IPS-18c (cell line): ENCODE results near the gene FAN1.
"Not testable (repeated sequence)": the region's sequence is repeated elsewhere in the genome, so short reads cannot be mapped to it uniquely, and the experiment has no call there.

Experiments
- H3K4me3 ChIP-seq: 2 replicates; pipeline ENCODE4 v1.7.0; 2013; ENCODE audit warnings: low read depth, mild to moderate bottlenecking, low read length, moderate library complexity; ENCODE audit not compliant: insufficient read depth
- H3K9me3 ChIP-seq: one replicate; pipeline ENCODE4 v1.6.1; 2013; ENCODE audit warnings: mild to moderate bottlenecking, low read length, moderate library complexity; ENCODE audit not compliant: control insufficient read depth, insufficient read depth

FAN1 gene

DNA sequence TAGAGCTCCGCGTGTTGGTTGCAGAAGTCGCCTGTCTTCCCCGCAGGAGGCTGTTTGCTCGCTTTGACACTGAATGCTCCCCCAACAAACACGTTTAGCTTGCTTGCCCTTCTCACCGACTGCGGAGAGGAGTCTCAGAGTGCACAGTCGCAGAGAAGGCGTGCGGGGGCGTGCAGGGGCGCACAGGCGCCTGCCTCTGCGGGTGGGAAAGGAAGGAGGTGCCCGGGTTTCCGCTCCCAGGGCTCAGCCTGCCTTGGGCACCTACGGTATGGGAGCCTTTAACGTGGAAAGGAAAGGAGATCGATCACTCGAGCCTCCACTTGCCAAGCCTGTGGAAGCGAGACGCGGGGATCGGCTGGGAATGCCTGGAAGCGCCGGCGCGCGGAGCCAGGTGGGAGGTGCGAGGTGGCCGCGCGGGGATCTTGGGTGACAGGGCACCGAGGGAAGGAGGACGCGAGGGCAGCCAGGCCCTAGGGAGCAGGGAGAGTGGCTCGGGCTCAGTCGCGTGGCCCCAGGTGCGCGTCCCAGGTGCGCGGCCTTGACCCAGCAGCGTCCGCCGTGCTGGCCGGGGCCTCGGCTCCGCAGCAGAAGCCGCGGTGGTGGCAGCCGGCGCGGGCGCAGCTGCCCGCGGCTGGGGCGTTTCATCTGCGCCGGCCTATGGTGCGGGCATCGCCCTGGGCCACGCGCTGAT is at the start of gene FAN1:
Gene FAN1, plus strand, starts transcription at position 419 of the 691 bp plus-strand sequence. CDS start 749 bp downstream, outside the sequence.
- Histone ChIP-seq H3K4me3 (peak within 1 kb of the TSS; percentile 58), H3K9me3 (no peaks in the 10 kb centered on the region)

DNA sequence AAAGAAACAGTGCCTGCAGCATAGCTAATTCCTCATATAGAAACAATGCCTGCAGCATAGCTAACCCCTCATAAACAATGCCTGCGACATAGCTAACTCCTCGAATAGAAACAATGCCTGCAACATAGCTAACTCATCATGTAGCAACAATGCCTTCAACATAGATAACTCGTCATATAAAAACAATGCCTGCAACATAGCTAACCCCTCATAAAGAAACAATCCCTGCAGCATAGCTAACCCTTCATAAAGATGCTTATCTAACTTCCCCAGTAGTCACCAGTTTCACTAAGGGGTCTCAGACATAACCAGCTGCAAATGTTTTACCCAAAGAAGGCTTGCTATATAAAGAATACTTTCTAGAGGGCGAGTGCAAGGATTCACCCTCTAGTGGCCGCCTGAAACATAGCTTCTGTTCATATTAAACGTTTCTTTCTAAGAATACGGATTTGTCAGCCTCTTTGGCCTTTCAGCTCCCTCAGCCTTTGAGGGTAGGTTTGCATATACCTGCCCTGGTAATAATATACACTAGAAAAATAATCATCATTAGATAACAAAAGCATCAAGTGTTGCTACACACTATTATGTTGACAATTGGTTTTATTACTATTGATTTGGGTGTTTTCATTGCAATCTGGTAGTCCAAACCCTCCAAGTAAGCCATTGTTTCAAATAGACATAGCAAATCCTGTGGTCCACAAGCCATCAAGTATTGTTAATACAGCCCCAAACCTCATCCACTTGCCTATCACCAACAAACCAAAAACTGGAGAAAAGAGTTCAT is 44.4 kb upstream of the FAN1 start:
- no peaks in the 10 kb centered on the region for H3K9me3 ChIP-seq
- no peak overlapping the region for H3K4me3 ChIP-seq

DNA sequence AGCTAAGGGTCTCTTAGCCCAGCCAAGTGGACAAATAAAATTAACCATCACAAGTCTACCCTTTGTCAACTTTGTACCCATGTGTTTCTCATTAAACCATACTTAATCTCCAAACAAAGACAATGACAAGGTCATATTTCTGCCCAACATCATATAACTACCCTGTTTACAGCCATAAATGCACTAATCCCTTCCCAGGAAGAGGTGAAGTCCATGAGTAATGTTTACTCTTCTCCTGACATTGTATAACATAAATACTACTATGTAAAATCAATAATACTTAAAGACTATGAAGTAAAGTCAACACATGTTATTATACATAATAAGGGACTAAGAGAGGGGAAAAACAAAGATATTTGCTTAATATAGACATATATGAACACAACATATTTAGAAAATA is 38.5 kb upstream of the FAN1 start:
- no peaks in the 10 kb centered on the region for H3K9me3 ChIP-seq
- H3K4me3 ChIP-seq, result no peak overlapping the region

DNA sequence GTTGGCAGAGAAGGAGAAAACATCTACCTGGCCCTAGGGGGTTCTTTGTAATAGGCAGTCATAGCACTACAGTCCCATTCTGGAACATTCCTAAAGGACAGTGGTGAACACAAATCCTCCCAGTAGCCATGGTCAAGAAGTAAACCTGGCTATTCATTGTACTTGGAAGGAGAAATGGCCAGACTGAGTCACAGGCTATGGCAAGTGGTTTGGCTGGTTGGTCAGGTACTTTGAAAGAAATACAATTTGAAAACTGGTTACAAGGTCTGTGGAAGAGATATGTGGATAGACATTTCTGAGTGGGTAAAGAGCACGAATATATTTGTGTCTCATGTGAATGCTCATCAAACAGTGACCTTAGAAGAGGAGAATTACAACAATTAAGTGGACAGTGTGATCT is 33.0 kb upstream of the FAN1 start:
- H3K4me3 ChIP-seq, result no peak overlapping the region

DNA sequence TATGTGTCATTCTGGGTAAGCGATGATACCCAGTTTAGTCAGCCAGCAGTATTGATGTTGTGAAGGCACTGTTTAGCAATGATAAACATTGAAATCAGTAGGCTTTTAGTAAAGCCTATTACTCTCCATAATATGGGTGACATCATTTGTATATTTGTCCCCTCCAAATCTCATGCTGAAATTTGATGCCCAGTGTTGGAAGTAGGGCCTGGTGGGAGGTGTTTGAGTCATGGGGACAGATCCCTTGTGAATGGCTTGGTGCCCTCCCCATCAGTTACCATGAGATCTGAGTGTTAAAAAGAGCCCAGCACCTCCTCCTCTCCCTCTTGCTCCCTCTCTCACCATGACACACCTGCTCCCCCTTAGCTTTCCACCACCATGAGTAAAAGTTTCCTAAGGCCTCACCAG is 31.4 kb upstream of the FAN1 start:
- Histone ChIP-seq H3K4me3 (no peak overlapping the region), H3K9me3 (no peaks in the 10 kb centered on the region)

More for the DNA sequence above, 33.0 kb upstream of the FAN1 start:
- H3K9me3 ChIP-seq, result no peaks in the 10 kb centered on the region

DNA sequence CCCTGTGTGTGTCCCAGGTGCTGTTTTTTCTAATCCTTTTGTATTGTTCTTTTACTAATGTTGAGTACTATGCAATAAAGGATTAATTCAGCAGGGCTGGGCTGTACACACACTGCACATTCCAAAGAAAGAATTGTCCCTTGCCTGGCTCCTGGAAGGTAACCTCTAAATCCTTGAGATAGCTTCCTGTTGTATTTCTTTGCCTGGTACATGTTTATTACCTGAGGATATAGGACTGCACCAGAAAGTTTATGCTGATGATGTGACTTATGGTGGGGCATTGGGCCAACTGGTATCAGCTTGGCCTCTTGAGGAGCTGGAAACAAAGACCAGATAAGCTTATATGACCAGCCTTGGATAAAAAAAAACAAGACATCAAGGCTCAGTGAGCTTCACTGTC is 26.6 kb upstream of the FAN1 start:
- Histone ChIP-seq H3K4me3 (no peak overlapping the region), H3K9me3 (no peaks in the 10 kb centered on the region)

DNA sequence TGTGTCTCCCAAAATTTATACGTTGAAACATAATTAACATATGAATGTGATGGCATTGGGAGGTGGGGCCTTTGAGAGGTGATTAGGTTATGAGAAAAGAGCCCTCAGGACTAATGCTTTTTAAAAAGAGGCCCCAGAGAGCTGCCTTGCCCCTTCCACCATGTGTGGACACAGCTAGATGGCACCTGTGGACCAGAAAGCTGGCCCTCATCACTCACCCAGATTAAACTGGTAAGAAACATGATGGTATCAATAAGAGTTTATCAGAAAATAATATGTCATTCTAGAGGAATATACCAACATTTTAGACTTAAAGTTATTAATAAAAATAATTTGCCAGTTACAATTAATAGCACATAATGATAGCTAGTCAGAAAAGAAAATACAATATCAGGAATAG is 25.2 kb upstream of the FAN1 start:
- no peak overlapping the region for H3K4me3 ChIP-seq
- no peaks in the 10 kb centered on the region for H3K9me3 ChIP-seq

DNA sequence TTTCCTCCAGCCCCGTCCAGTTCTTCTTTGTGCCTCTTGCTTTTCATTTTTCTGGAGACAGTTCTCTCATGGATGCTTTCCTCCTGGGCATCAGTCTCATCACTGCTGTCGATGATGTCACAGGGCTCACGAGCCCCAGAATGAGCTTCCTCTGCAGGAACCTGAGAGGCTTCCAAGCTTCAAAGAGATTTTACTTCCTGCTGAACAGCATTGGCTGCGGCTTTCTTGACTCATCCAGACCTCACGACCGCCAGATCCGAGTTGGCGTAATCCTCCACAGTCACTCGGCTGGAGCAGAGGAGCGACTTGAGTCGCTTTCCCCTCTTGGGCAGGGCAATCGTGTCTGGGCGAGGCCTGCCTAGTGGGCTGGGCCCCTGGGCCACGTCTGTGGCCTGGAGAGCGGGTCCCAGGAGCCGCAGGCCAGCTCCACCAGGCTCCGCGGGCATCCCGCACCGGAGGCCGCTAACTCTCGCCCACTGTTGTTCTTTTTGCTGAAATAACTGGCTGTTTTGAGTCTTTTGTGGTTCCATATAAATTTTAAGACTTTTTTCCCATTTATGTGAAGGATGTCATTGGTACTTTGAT is 20.8 kb upstream of the FAN1 start:
- Histone ChIP-seq H3K9me3 (no peaks in the 10 kb centered on the region), H3K4me3 (no peak overlapping the region)

DNA sequence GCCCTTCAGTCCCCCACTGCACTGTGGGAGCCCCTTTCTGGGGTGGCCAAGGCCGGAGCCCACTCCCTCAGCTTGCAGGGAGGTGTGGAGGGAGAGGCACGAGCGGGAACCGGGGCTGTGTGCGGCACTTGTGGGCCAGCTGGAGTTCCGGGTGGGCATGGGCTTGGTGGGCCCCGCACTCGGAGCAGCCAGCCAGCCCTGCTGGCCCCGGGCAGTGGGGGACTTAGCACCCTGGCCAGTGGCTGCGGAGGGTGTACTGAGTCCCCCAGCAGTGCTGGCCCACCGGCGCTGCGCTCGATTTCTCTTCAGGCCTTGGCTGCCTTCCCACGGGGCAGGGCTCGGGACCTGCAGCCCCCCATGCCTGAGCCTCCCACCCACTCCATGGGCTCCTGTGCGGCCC is 20.0 kb upstream of the FAN1 start:
- not testable (repeated sequence) for H3K9me3 ChIP-seq, H3K4me3 ChIP-seq

DNA sequence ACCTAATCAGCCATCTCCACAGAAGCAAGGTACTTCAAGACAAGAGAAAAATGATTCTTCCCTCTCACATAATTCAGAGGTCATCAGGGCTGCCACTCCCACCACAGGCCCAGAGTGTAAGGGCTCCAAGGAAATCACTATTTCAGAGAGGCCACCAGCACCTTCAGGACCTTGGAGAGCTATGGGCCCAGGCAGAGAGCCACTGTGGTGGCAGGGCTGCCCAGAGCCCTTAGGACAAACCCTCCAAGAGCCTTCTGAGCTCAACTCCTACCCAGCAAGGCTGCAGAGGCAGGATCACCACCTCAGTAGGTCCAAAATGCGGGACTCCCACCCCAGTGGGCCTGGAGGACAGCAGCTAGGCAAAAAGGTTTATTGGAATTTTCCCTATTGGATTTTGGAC is 17.9 kb upstream of the FAN1 start:
- H3K9me3 ChIP-seq, result no peaks in the 10 kb centered on the region
- H3K4me3 ChIP-seq, result no peak overlapping the region

DNA sequence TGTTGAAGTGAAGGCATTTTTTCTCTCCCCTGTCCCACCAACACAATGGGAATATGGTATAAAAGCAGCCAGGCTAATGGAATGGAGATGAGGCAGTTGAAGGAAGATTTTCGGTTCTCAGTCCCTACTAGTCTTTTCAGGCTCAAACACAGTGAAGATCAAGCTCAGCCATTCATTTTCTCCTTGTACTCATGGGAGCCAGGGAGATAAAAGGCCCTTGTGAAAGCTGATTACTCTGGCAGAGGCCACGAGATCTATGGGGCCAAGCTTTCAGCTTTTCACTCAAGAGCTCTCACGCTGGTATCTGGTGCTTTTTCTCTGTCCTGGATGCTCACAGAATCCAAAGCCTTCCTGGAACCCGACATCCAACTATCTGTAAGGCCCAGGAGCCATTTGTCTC is 14.5 kb upstream of the FAN1 start:
- Histone ChIP-seq H3K4me3 (no peak overlapping the region), H3K9me3 (no peaks in the 10 kb centered on the region)

DNA sequence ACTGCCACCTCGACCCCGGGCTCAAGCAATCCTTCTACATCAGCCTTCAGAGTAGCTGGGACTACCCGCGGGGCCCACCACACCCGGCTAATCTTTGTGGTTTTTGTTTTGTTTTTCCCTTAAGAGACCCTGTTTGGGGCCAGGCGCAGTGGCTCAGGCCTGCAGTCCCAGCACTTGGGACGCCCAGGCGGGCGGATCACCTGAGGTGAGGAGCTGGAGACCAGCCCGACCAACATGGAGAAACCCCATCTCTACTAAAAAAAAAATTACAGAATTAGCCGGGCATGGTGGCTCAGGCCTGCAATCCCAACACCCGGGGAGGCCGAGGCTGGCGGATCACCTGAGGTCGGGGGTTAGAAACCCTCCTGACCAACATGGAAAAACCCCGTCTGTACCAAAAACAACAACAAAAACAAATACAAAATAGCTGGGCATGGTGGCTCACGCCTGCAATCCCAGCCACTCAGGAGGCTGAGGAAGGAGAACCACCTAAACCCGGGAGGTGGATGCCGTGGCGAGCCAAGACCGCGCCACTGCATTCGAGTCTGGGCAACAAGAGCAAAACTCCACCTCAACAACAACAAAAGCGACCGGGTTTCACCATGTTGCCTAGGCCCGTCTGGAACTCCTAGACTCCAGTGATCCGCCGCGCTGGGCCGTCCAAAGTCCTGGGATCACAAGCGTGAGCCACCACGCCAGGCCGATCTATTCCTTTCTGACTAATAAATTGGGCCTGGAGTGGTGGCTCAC is 8.1 kb upstream of the FAN1 start:
- Histone ChIP-seq H3K4me3 (no peak overlapping the region), H3K9me3 (no peaks in the 10 kb centered on the region)

DNA sequence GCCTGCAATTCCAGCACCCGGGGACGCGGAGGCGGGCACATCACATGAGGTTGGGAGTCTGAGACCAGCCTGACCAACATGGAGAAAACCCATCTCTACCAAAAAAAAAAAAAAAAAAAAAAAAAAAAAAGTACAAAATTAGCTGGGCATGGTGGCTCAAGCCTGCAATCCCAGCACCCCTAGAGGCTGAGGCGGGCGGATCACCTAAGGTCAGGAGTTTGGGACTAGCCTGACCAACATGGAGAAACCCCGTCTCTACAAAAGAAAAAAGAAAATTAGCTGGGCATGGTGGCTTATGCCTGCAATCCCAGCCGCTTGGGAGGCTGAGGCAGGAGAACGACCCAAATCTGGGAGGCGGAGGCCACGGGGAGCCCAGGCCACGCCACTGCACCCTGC is 7.5 kb upstream of the FAN1 start:
- Histone ChIP-seq H3K9me3 (no peaks in the 10 kb centered on the region), H3K4me3 (no peak overlapping the region)

DNA sequence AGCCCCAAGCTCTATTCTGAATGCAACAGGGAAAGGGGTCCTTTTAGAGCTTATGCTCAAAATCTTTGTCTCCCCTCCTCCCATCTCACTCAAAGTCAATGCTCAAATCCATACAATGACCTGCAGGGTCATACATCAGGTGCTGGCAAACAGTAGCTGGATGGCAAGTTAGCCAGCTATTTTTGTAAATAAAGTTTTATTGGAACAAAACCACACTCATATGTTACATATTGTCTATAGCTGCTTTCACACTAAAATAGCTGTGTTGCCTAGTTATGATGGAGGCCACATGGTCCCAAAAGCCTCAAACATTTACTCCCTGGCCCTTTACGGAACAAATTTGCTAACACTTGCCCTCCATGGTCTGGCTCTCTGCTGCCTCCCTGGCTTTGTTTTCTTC is 1.8 kb upstream of the FAN1 start:
- Histone ChIP-seq H3K9me3 (no peaks in the 10 kb centered on the region), H3K4me3 (no peak overlapping the region)

DNA sequence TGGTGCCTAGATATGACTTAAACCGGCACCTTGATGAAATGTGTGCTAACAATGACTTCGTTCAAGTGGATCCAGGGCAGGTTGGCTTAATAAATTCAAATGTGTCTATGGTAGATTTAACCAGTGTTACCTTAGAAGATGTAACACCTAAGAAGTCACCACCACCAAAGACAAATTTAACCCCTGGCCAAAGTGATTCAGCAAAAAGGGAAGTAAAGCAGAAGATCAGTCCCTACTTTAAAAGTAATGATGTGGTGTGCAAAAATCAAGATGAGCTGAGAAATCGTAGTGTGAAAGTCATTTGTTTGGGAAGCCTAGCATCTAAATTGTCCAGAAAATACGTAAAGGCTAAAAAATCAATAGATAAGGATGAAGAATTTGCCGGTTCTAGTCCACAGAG is 1.1 kb downstream of the FAN1 start:
- Histone ChIP-seq H3K4me3 (no peak overlapping the region), H3K9me3 (no peaks in the 10 kb centered on the region)

DNA sequence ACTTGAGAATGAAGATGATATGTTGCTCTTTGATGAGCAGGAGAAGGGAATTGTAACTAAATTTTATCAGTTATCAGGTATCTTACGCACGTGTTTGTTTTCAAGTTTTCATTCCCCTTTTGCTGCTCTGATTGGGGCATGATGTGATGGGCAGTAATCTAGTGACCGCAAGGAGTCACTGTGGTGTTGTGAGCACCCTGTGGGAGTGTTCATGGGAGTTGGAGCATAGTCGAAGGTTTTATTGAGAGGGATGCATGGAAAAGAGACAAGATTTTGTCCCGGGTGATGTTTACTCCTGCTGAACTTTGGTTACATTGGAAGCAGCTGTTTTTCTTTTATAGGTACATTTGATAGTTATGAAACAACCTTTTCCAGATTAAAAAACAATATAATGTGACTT is 2.1 kb downstream of the FAN1 start:
- Histone ChIP-seq H3K9me3 (no peaks in the 10 kb centered on the region), H3K4me3 (no peak overlapping the region)

DNA sequence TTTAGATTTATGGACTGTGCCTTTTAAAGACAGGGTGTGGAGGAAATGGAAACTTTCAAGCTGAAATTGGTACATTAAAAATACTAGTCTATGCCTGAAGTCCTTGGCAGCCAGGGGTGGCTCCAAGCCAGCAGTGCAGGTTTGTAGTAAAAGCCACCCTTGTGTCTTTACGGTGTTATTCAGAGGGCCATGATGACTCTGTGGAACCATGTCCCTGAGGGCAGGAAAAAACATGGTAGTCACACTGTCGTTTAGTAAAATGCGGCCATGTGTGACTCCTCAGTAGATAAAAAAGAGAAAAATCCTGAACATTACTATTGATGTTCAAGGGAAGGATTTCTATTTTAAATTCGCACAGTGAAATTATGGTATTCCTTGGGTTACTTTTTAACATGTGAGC is 2.7 kb downstream of the FAN1 start:
- no peak overlapping the region for H3K4me3 ChIP-seq

DNA sequence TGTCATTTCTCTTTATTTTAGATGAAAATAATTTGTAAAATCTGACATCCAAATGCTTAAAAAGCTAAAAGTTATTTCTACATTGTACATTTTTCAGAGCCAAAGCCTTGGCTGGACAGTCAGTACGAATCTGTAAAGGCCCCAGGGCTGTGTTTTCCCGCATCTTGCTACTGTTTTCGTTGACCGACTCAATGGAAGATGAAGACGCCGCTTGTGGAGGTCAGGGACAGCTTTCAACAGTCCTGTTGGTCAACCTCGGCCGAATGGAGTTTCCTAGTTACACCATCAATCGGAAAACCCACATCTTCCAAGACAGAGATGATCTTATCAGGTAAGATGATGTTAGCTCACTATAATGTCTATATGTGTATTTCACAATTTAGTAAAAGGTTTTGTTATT is 10.0 kb downstream of the FAN1 start:
- H3K9me3 ChIP-seq, result no peaks in the 10 kb centered on the region

More for the DNA sequence above, 2.7 kb downstream of the FAN1 start:
- H3K9me3 ChIP-seq, result no peaks in the 10 kb centered on the region

More for the DNA sequence above, 10.0 kb downstream of the FAN1 start:
- no peak overlapping the region for H3K4me3 ChIP-seq
